ENCODE data around the gene TNS2. TPM values are rescaled to one million over a fixed set of nuclear protein-coding genes. Genes with fewer than 3 reads are reported as not detected.

Gene TNS2
- total and polyA plus RNA-seq, 9 of the 15 experiments (the other 6 are each of a cell fraction or from before 2014, with no cell fraction given), result 0.28 to 3.1 (median 1.2) TPM; not detected in 1

DNA sequence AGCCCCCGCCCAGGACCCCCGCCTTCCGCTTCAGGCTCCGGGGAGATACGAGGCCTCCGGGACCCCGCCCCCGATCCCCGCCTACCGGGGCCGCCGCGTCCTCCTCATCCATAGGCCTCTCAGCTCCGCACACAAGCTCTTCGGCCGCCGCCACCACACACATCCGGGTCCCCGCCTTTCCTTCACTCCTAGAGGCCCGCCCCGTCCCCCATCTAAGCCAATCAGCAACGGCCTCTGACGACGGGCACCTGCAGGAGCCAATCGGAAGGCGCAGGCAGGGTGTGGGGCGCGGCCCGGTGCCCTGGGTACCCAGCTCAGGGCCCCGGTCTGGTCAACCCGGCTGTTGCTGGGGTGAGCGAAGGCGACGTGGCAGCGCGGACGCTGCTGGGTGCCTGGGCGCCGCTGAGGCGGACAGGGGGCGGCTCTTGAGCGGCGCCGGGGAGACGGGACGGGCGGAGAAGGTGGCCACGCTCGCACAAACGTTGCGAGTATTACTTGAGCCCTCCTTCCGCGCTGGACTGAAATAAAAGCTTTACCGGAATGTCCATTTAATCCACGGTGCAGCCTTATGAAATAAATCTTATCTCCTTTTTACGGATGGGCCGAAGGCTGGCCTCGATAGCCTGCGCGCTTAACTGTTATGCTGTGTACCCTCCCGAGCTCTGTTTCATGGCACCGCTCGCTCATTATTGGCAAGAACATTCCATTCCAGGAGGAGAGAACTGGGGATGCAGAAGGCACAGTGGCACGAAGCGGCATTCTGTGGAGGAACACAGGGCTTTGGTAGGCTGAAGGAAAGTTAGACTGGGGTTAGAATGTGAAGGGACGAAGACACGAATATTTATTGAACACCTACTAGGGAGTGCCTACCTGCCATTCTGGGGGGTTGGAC is 29.6 kb downstream of the TNS2 start, which contains the start of gene SPRYD3 (continued):
- TF ChIP-seq POLR3G (IDR thresholded peaks at IDR 0.05; ENCODE audit: extremely low read depth, insufficient read length, insufficient replicate concordance) (no peak), ZNF324 (CRISPR knock-in tag; IDR thresholded peaks at IDR 0.05) (no peak), CBFA2T3 (IDR thresholded peaks at IDR 0.05) (no peak), ZBTB49 (CRISPR knock-in tag; IDR thresholded peaks at IDR 0.05; ENCODE audit: borderline replicate concordance) (no peak), GATAD2A (IDR thresholded peaks at IDR 0.05) (no peak), ZNF140 (CRISPR knock-in tag; IDR thresholded peaks at IDR 0.05) (no peak), TCF7L2 (IDR thresholded peaks at IDR 0.05; ENCODE audit: low read depth, low read length) (no peak), KDM1A (IDR thresholded peaks at IDR 0.05) (no peak), DNMT1 (IDR thresholded peaks at IDR 0.05) (no peak), SRF (CRISPR knock-in tag; IDR thresholded peaks at IDR 0.05) (0 out of 4 replicates have a peak, but pooled peaks of 1 of the 2 experiments have one; percentile 18), BCOR (IDR thresholded peaks at IDR 0.05) (no peak), ZNF263 (CRISPR knock-in tag; IDR thresholded peaks at IDR 0.05; ENCODE audit: borderline replicate concordance) (no peak), ZNF668 (CRISPR knock-in tag; IDR thresholded peaks at IDR 0.05) (no peak), ZBTB40 (IDR thresholded peaks at IDR 0.05) (peak; percentile 42; the same call in 1 of the 2 replicates), ZBTB40 (CRISPR knock-in tag; IDR thresholded peaks at IDR 0.05) (no peak)
- TF ChIP-seq, protein P1, sequence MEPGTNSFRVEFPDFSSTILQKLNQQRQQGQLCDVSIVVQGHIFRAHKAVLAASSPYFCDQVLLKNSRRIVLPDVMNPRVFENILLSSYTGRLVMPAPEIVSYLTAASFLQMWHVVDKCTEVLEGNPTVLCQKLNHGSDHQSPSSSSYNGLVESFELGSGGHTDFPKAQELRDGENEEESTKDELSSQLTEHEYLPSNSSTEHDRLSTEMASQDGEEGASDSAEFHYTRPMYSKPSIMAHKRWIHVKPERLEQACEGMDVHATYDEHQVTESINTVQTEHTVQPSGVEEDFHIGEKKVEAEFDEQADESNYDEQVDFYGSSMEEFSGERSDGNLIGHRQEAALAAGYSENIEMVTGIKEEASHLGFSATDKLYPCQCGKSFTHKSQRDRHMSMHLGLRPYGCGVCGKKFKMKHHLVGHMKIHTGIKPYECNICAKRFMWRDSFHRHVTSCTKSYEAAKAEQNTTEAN (CRISPR knock-in tag; IDR thresholded peaks at IDR 0.05), result no peak
